Fibroblast of lung (primary cell): Measurements from ENCODE around the gene TMEM132C.

Experiments used
- EZH2 ChIP-seq: IDR thresholded peaks from 2 replicates; pipeline ENCODE4 v1.5.1; 2012; ENCODE audit warnings: low read length, control low read depth, mild to moderate bottlenecking; ENCODE audit errors: missing control alignments
- TF ChIP-seq, protein P1 (sequence below), 2 donors: IDR thresholded peaks in 1 of 2; conservative IDR thresholded peaks in 1 of 2; 1 replicate in 1 of 2; 2 replicates in 1 of 2; pipeline ENCODE4 v1.5.1; 2011 to 2012; ENCODE audit warnings: low read length in 2 of 2, control low read depth in 1 of 2, inconsistent platforms in 1 of 2, low read depth in 1 of 2, mild to moderate bottlenecking in 1 of 2

GRCh38 chr12:128524439-128524838, 257.5 kb downstream of the TMEM132C start:
- TF ChIP-seq, protein P1, sequence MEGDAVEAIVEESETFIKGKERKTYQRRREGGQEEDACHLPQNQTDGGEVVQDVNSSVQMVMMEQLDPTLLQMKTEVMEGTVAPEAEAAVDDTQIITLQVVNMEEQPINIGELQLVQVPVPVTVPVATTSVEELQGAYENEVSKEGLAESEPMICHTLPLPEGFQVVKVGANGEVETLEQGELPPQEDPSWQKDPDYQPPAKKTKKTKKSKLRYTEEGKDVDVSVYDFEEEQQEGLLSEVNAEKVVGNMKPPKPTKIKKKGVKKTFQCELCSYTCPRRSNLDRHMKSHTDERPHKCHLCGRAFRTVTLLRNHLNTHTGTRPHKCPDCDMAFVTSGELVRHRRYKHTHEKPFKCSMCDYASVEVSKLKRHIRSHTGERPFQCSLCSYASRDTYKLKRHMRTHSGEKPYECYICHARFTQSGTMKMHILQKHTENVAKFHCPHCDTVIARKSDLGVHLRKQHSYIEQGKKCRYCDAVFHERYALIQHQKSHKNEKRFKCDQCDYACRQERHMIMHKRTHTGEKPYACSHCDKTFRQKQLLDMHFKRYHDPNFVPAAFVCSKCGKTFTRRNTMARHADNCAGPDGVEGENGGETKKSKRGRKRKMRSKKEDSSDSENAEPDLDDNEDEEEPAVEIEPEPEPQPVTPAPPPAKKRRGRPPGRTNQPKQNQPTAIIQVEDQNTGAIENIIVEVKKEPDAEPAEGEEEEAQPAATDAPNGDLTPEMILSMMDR (conservative IDR thresholded peaks at IDR 0.05 in 1 of 2, IDR thresholded peaks at IDR 0.05 in 1 of 2; ENCODE audit: low read depth in 1 of 2, low read length in 2 of 2) = no peak
- TF ChIP-seq EZH2 = no peak
